Neural cell (in vitro differentiated cells): Measurements from ENCODE around the gene PTK7. TPM values are rescaled to one million over a fixed set of nuclear protein-coding genes. Genes with fewer than 3 reads are reported as not detected.

Experiments
- H2AFZ ChIP-seq: fragments of 200-600, 300-800 bp; sonication (generic), shearing (Covaris generic); 2 replicates; pipeline ENCODE4 v1.6.0; 2014; ENCODE audit warnings: low read depth, mild to moderate bottlenecking, antibody characterized with exemption, low read length, moderate library complexity
- H3F3A ChIP-seq: fragments of 200-600 bp; shearing (Covaris generic); 2 replicates; pipeline ENCODE4 v1.6.1; 2016; ENCODE audit warnings: mild to moderate bottlenecking, moderate library complexity, mixed read lengths, antibody characterized with exemption, low read length; ENCODE audit not compliant: insufficient read depth, poor library complexity, severe bottlenecking
- H3K27ac ChIP-seq: fragments of 200-600, 300-800 bp; sonication (generic), shearing (Covaris generic); 2 replicates; pipeline ENCODE4 v1.5.1; 2014; ENCODE audit warnings: mild to moderate bottlenecking, low read length, moderate library complexity
- H3K27me3 ChIP-seq: fragments of 300-800, 200-600 bp; sonication (generic), shearing (Covaris generic); 2 replicates; pipeline ENCODE4 v1.6.0; 2014; ENCODE audit warnings: mild to moderate bottlenecking, low read depth, low read length, moderate library complexity; ENCODE audit not compliant: insufficient read depth
- H3K36me3 ChIP-seq: fragments of 300-800, 200-600 bp; sonication (generic), shearing (Covaris generic); 2 replicates; pipeline ENCODE4 v1.5.1; 2014; ENCODE audit warnings: mild to moderate bottlenecking, antibody characterized with exemption, low read length, moderate library complexity; ENCODE audit not compliant: insufficient read depth
- H3K4me2 ChIP-seq: fragments of 300-800, 200-600 bp; sonication (generic), shearing (Covaris generic); 2 replicates; pipeline ENCODE4 v1.6.0; 2014; ENCODE audit warnings: mild to moderate bottlenecking, low read length
- H3K4me3 ChIP-seq: fragments of 300-800, 200-600 bp; sonication (generic), shearing (Covaris generic); 2 replicates; pipeline ENCODE4 v1.5.1; 2014; ENCODE audit warnings: mild to moderate bottlenecking, low read length, moderate library complexity
- H3K79me2 ChIP-seq: fragments of 200-600 bp; shearing (Covaris generic); replicated peaks from 2 replicates; pipeline ENCODE4 v1.6.0; 2014; ENCODE audit warnings: mild to moderate bottlenecking, low read length, moderate library complexity; ENCODE audit not compliant: insufficient read depth
- H3K9ac ChIP-seq: fragments of 300-800, 200-600 bp; sonication (generic), shearing (Covaris generic); 2 replicates; pipeline ENCODE4 v1.6.1; 2016; ENCODE audit warnings: mild to moderate bottlenecking, low read length, mixed read lengths
- H3K9me2 ChIP-seq: fragments of 200-600 bp; shearing (Covaris generic); 2 replicates; pipeline ENCODE4 v1.6.1; 2016; ENCODE audit warnings: mild to moderate bottlenecking, low read length, mixed read lengths; ENCODE audit not compliant: insufficient read depth
- H3K9me3 ChIP-seq: fragments of 200-600, 300-800 bp; sonication (generic), shearing (Covaris generic); 2 replicates; pipeline ENCODE4 v1.6.1; 2016; ENCODE audit warnings: mild to moderate bottlenecking, mixed run types, low read length, moderate library complexity, mixed read lengths
- H4K20me1 ChIP-seq: fragments of 200-600 bp; shearing (Covaris generic); 2 replicates; pipeline ENCODE4 v1.6.1; 2016; ENCODE audit warnings: mild to moderate bottlenecking, mixed run types; ENCODE audit not compliant: insufficient read depth
- EP300 ChIP-seq: fragments of 450-650 bp; conservative IDR thresholded peaks from 2 replicates; pipeline ENCODE4 v1.6.1; 2014; ENCODE audit warnings: antibody characterized with exemption, mild to moderate bottlenecking, moderate library complexity; ENCODE audit not compliant: poor library complexity, severe bottlenecking
- EZH2 ChIP-seq: fragments of 200-600, 300-800 bp; shearing (Covaris generic), sonication (generic); IDR thresholded peaks from 2 replicates; pipeline ENCODE4 v1.6.1; 2014; ENCODE audit warnings: antibody characterized with exemption, low read length, borderline replicate concordance, mild to moderate bottlenecking; ENCODE audit not compliant: insufficient read depth, poor library complexity, severe bottlenecking
- MXI1 ChIP-seq: fragments of 450-650 bp; conservative IDR thresholded peaks from 2 replicates; pipeline ENCODE4 v1.6.1; 2014; ENCODE audit warnings: antibody characterized with exemption, mild to moderate bottlenecking; ENCODE audit not compliant: poor library complexity, severe bottlenecking
- POLR2AphosphoS5 ChIP-seq: IDR thresholded peaks from 2 replicates; pipeline ENCODE4 v1.6.1; 2012
- RAD21 ChIP-seq: fragments of 450-650 bp; conservative IDR thresholded peaks from 2 replicates; pipeline ENCODE4 v1.6.1; 2014; ENCODE audit warnings: antibody characterized with exemption, mild to moderate bottlenecking, moderate library complexity
- SMC3 ChIP-seq: fragments of 450-650 bp; conservative IDR thresholded peaks from 2 replicates; pipeline ENCODE4 v1.6.1; 2014; ENCODE audit warnings: antibody characterized with exemption, mild to moderate bottlenecking, moderate library complexity; ENCODE audit not compliant: poor library complexity
- TAF1 ChIP-seq: IDR thresholded peaks from 2 replicates; pipeline ENCODE4 v1.6.1; 2012; ENCODE audit warnings: low read depth
- polyA plus RNA-seq: library from polyadenylated mRNA; depleted of rRNA; stranded (reverse); fragments of >200 nt; gene quantifications from 2 replicates; pipeline ENCODE4 v1.2.3, GENCODE V29; 2014
- TF ChIP-seq, protein P1 (sequence below): IDR thresholded peaks from 2 replicates; pipeline ENCODE4 v1.6.1; 2012; ENCODE audit warnings: borderline replicate concordance
- TF ChIP-seq, protein P2 (sequence below): fragments of 450-650 bp; IDR thresholded peaks from 2 replicates; pipeline ENCODE4 v1.5.1; 2014; ENCODE audit warnings: antibody characterized with exemption, mild to moderate bottlenecking, moderate library complexity; ENCODE audit not compliant: poor library complexity, severe bottlenecking

Gene PTK7
- polyA plus RNA-seq, 1 donor from 2014 or later, result 32.5 TPM

DNA sequence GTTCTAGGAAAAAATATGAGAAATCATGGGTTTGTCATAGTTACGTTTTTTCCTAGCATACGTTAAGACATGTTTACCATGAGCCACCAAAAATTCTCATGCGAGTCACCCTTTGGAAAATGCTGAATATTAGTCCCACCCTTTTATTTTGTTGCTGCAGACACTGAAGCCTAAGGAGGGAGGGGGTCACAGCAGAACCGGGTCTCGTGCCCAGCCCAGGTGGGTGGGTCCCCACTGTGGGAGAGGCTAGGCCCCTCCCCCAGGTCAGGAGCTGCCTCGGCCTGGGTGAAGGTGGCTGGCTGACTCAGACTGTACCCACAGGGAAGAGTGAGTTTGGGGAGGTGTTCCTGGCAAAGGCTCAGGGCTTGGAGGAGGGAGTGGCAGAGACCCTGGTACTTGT lies 68.8 kb downstream of the PTK7 start:
- H2AFZ ChIP-seq, result no peak overlapping the region
- no peak overlapping the region for H3K4me2 ChIP-seq
- no peaks in the 10 kb centered on the region for H4K20me1 ChIP-seq
- H3K36me3 ChIP-seq, result no peaks in the 10 kb centered on the region
- no peaks in the 10 kb centered on the region for H3K9me3 ChIP-seq
- H3K79me2 ChIP-seq, result no peaks in the 10 kb centered on the region
- TF ChIP-seq EP300, result no peak
- no peak for TF ChIP-seq POLR2AphosphoS5
- TF ChIP-seq MXI1, result no peak
- TF ChIP-seq TAF1, result no peak
- no peak for TF ChIP-seq RAD21
- H3F3A ChIP-seq, result no peaks in the 10 kb centered on the region
- H3K9ac ChIP-seq, result no peak overlapping the region
- H3K4me3 ChIP-seq, result no peak overlapping the region
- H3K9me2 ChIP-seq, result no peaks in the 10 kb centered on the region
- no peaks in the 10 kb centered on the region for H3K27me3 ChIP-seq
- H3K27ac ChIP-seq, result no peak overlapping the region

DNA sequence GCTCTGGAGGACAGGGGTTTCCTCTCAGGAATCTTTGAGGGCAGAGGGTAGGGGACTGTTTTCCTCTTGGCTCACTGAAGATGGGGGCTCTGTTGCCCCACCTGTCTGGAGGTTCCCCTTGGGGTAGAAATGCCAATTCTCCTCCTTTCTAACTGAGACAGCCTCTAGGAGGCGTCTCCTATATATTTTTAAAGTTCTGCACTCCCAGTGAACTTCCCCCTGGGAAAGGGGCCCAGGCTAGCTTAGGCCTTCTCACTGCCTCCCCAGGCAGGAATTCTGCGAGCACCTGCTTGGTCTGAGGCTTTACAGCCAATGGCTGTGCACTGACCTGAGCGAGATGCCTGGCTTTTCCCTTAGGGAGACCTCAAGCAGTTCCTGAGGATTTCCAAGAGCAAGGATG lies 70.1 kb downstream of the PTK7 start:
- TF ChIP-seq TAF1 (no peak), POLR2AphosphoS5 (no peak), EZH2 (no peak), SMC3 (no peak), EP300 (no peak), RAD21 (no peak), MXI1 (no peak)
- TF ChIP-seq, protein P1, sequence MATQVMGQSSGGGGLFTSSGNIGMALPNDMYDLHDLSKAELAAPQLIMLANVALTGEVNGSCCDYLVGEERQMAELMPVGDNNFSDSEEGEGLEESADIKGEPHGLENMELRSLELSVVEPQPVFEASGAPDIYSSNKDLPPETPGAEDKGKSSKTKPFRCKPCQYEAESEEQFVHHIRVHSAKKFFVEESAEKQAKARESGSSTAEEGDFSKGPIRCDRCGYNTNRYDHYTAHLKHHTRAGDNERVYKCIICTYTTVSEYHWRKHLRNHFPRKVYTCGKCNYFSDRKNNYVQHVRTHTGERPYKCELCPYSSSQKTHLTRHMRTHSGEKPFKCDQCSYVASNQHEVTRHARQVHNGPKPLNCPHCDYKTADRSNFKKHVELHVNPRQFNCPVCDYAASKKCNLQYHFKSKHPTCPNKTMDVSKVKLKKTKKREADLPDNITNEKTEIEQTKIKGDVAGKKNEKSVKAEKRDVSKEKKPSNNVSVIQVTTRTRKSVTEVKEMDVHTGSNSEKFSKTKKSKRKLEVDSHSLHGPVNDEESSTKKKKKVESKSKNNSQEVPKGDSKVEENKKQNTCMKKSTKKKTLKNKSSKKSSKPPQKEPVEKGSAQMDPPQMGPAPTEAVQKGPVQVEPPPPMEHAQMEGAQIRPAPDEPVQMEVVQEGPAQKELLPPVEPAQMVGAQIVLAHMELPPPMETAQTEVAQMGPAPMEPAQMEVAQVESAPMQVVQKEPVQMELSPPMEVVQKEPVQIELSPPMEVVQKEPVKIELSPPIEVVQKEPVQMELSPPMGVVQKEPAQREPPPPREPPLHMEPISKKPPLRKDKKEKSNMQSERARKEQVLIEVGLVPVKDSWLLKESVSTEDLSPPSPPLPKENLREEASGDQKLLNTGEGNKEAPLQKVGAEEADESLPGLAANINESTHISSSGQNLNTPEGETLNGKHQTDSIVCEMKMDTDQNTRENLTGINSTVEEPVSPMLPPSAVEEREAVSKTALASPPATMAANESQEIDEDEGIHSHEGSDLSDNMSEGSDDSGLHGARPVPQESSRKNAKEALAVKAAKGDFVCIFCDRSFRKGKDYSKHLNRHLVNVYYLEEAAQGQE, result no peak
- TF ChIP-seq, protein P2, sequence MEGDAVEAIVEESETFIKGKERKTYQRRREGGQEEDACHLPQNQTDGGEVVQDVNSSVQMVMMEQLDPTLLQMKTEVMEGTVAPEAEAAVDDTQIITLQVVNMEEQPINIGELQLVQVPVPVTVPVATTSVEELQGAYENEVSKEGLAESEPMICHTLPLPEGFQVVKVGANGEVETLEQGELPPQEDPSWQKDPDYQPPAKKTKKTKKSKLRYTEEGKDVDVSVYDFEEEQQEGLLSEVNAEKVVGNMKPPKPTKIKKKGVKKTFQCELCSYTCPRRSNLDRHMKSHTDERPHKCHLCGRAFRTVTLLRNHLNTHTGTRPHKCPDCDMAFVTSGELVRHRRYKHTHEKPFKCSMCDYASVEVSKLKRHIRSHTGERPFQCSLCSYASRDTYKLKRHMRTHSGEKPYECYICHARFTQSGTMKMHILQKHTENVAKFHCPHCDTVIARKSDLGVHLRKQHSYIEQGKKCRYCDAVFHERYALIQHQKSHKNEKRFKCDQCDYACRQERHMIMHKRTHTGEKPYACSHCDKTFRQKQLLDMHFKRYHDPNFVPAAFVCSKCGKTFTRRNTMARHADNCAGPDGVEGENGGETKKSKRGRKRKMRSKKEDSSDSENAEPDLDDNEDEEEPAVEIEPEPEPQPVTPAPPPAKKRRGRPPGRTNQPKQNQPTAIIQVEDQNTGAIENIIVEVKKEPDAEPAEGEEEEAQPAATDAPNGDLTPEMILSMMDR, result no peak
- Histone ChIP-seq H3K79me2 (no peaks in the 10 kb centered on the region), H2AFZ (no peak overlapping the region), H3K36me3 (no peaks in the 10 kb centered on the region), H3K27me3 (no peaks in the 10 kb centered on the region), H3K27ac (no peak overlapping the region), H3K9me3 (no peaks in the 10 kb centered on the region), H3K9me2 (no peaks in the 10 kb centered on the region), H4K20me1 (no peaks in the 10 kb centered on the region), H3F3A (no peaks in the 10 kb centered on the region), H3K4me3 (no peak overlapping the region), H3K4me2 (no peak overlapping the region), H3K9ac (no peak overlapping the region)
